Chondrocyte (in vitro differentiated cells): ENCODE measurements around the gene TULP4. TPM values are rescaled to one million over a fixed set of nuclear protein-coding genes. Genes with fewer than 3 reads are reported as not detected.
A peak's percentile ranks its signal among the peaks of the same experiment; 100 is the strongest.

Source experiments
- DNase-seq: peaks from one replicate; pipeline ENCODE4 v3.0.0; 2021; ENCODE audit warnings: mixed read lengths, low spot score
- H3K27ac Mint-ChIP-seq: one replicate; pipeline ENCODE4 v1.8.0; 2021; ENCODE audit warnings: mild to moderate bottlenecking, moderate library complexity, mixed read lengths; ENCODE audit not compliant: unreplicated experiment
- H3K27me3 Mint-ChIP-seq: 2 replicates; pipeline ENCODE4 v1.8.0; 2021; ENCODE audit warnings: low read depth, mixed read lengths
- H3K36me3 Mint-ChIP-seq: 2 replicates; pipeline ENCODE4 v1.8.0; 2021; ENCODE audit warnings: low read depth, mixed read lengths
- H3K4me1 Mint-ChIP-seq: 2 replicates; pipeline ENCODE4 v1.8.0; 2021; ENCODE audit warnings: low read depth, mild to moderate bottlenecking, mixed read lengths
- H3K4me3 Mint-ChIP-seq: one replicate; pipeline ENCODE4 v1.8.0; 2021; ENCODE audit warnings: mild to moderate bottlenecking, moderate library complexity, mixed read lengths; ENCODE audit not compliant: unreplicated experiment
- H3K9me3 Mint-ChIP-seq: 2 replicates; pipeline ENCODE4 v1.8.0; 2021; ENCODE audit warnings: low read depth, mixed read lengths
- total RNA-seq: library from RNA; stranded (reverse); gene quantifications from 3 replicates; pipeline ENCODE4 v1.2.1, GENCODE V29; 2021
- TF ChIP-seq, protein P1 (sequence below): fragments of 200-600 bp; sonication (generic); IDR thresholded peaks from 2 replicates; pipeline ENCODE4 v1.5.0; 2021; ENCODE audit warnings: antibody characterized with exemption, mild to moderate bottlenecking, moderate library complexity

TULP4 gene
- total RNA-seq, 1 donor from 2014 or later, result 97.7 TPM

DNA sequence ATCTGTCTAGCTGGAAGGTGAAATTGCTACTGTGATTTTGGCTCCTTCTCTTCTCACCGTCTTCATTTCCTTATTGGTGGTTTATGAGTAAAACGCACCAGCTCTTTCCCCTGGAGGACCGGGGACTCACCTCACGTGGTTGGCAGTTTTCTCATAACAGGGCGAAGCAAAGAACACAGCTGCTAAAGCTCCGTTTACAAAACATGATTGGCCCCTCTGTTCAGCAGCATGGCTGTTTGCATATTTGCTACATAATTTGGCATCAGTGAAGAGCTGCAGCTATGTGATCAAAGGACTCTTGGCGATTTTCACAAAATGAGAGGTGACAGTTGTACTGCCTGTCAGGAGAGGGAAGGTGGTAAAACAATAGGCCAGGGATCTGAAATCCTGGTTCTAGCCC is 227.1 kb downstream of the TULP4 start:
- TF ChIP-seq, protein P1, sequence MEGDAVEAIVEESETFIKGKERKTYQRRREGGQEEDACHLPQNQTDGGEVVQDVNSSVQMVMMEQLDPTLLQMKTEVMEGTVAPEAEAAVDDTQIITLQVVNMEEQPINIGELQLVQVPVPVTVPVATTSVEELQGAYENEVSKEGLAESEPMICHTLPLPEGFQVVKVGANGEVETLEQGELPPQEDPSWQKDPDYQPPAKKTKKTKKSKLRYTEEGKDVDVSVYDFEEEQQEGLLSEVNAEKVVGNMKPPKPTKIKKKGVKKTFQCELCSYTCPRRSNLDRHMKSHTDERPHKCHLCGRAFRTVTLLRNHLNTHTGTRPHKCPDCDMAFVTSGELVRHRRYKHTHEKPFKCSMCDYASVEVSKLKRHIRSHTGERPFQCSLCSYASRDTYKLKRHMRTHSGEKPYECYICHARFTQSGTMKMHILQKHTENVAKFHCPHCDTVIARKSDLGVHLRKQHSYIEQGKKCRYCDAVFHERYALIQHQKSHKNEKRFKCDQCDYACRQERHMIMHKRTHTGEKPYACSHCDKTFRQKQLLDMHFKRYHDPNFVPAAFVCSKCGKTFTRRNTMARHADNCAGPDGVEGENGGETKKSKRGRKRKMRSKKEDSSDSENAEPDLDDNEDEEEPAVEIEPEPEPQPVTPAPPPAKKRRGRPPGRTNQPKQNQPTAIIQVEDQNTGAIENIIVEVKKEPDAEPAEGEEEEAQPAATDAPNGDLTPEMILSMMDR, result no peak
- Mint-ChIP-seq H3K27ac (no peak overlapping the region), H3K27me3 (no peaks in the 10 kb centered on the region), H3K9me3 (no peaks in the 10 kb centered on the region), H3K4me1 (peaks cover 12% of the 10 kb centered on the region), H3K4me3 (no peak overlapping the region), H3K36me3 (no peaks in the 10 kb centered on the region)
- no peak for DNase-seq

DNA sequence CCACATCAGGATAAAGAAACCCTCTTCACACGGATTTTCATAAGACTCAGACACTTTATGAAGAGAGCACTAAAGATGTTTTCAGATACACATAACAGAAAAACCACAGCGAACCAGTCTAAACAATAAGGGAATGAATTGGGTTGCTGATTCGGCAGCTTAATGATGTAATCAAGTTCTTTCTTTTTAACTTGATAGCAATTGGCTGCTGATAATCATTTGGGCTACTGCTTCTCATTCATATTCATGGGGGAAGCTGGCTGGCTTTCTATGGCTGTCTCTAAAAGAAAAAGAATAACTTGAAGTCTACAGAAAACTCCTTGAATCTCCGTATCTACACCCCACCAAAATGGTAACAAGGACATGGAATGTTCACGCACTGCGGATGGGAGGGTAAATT is 227.6 kb downstream of the TULP4 start:
- TF ChIP-seq, protein P1, result no peak
- Mint-ChIP-seq H3K4me3 (no peak overlapping the region), H3K9me3 (no peaks in the 10 kb centered on the region), H3K36me3 (no peaks in the 10 kb centered on the region), H3K27ac (no peak overlapping the region), H3K4me1 (peaks cover 12% of the 10 kb centered on the region), H3K27me3 (no peaks in the 10 kb centered on the region)
- DNase-seq, result no peak

DNA sequence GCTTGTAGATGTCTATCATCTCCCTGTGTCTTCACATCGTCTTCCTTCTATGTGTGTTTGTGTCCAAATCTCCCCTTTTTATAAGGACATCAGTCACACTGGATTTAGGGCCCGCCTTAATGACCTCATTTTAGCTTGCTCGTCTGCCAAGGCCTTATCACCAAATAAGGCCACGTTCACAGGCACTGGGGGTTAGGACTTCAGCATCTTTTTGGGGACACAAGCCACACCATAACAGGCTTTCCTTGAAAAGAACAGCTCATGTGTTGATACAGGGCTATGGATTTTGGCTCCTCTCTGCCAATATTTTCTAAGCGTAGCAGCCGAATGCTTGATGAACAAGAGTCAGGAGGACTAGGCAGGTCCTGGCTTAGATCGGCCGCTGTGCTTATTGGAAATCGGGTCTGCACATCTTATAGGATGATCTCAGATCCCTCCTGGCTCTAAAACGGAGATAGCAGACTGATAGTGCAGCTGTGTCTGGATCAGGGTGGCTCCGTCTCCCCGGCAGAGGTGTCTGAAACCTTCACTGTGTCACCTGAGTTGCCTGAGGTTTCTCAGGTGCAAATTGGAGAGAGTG is 231.4 kb downstream of the TULP4 start:
- TF ChIP-seq, protein P1, result no peak
- peak; percentile 44 for DNase-seq
- H3K4me3 Mint-ChIP-seq, result no peak overlapping the region
- H3K36me3 Mint-ChIP-seq, result no peaks in the 10 kb centered on the region
- H3K4me1 Mint-ChIP-seq, result peaks cover 9% of the 10 kb centered on the region
- no peak overlapping the region for H3K27ac Mint-ChIP-seq
- no peaks in the 10 kb centered on the region for H3K9me3 Mint-ChIP-seq
- no peaks in the 10 kb centered on the region for H3K27me3 Mint-ChIP-seq

DNA sequence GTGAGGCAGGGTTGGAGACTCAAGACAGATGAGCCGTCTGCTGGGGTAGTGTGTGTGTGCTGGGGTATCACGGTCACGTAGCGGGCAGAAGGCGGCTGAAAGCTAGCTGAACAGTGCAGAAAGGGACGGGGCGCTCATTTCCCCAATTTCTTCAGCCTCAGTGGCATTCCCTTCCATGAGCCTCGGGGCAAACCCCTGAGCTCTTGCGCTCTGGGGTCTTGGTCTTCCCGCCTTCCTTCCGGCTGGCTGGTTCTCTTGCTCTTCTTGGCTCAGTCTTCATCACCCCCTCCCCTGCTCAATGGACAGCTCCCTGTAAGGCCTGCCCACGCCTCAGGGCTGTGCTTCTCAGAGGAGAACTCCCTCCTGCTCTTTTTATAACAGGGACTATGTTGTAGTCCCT is 232.2 kb downstream of the TULP4 start:
- H3K4me1 Mint-ChIP-seq, result peaks cover 9% of the 10 kb centered on the region
- no peaks in the 10 kb centered on the region for H3K36me3 Mint-ChIP-seq
- no peaks in the 10 kb centered on the region for H3K27me3 Mint-ChIP-seq
- DNase-seq, result peak; percentile 51
- no peaks in the 10 kb centered on the region for H3K9me3 Mint-ChIP-seq
- TF ChIP-seq, protein P1, result no peak
- no peak overlapping the region for H3K27ac Mint-ChIP-seq
- no peak overlapping the region for H3K4me3 Mint-ChIP-seq

DNA sequence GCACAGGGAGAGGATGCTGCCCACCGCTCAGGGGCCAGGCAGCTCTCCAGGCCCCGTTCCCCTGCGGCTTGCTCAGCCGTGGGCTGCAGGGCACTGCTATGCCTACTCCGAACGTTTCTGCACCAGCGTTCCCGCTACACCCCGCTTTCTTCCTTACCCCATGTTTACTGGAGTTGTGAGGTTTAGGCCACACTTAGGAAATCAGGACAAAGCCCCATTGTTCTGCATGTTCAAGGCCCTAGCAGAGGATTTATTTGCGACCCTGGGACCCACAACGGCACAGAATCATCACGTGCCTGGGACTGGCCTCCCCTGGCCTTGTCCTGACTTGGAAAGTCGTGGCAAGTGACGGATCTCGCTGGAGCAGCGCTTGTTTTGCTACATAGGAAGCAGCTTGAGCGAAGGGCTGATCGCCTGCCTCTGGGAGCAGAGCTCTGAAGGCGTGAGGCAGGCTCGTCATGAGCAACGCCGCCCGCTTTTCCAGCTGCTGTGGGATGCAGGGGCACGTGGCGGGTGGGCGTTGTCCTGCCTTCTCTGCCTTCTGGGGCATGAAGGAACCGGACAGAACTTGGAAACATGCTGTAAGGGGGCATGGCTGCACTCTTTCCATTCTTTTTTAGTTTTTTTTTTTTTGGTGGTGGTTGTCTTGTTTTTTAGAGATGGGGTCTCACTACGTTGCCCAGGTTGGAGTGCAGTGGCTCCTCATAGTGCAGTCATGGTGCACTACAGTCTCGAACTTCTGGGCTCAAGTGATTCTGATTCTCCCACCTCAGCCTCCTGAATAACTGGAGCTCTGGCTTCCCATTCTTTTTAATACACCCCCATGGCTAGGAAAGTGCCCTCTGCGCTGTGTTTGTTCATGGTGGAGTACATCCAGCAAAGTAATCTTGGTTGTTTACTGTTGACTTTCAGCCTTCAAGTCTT is 233.0 kb downstream of the TULP4 start:
- Mint-ChIP-seq H3K27me3 (no peaks in the 10 kb centered on the region), H3K36me3 (no peaks in the 10 kb centered on the region), H3K27ac (no peak overlapping the region), H3K4me1 (peaks cover 9% of the 10 kb centered on the region), H3K4me3 (no peak overlapping the region), H3K9me3 (no peaks in the 10 kb centered on the region)
- TF ChIP-seq, protein P1, result no peak
- DNase-seq, result peak; percentile 54
